Activated CD4-positive, alpha-beta T cell treated with anti-CD3 and anti-CD28 coated beads for 48 hours (primary cell): ENCODE data around the gene FGF11.
"Not testable (repeated sequence)": the region's sequence is repeated elsewhere in the genome, so short reads cannot be mapped to it uniquely, and the experiment has no call there.

Experiments
- DNase-seq: peaks from one replicate; pipeline ENCODE4 v3.0.0-alpha.2; 2020

FGF11 gene

DNA sequence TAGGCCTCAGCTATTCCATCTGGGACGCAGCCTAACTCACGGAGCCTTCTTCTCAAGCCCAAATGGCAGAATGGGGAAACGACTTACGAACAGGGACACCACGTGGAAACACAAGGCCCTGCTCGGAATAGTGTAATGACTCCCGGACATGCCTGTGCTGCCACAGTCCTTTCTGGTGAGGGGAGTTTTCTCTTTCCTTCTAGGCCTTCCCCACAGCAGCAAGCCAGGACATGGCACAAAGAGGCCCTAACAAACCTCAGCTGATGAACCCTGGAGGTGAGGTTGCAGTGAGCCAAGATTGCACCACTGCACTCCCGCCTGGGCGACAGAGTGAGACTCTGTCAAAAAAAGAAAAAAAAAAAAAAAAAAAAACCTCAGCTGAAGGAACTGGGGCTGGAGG, 24.8 kb downstream of the FGF11 start:
- no peak for DNase-seq

- no peak for DNase-seq
Observed at GRCh38 chr17:7465597-7466275, 26.4 kb downstream of the FGF11 start.

DNA sequence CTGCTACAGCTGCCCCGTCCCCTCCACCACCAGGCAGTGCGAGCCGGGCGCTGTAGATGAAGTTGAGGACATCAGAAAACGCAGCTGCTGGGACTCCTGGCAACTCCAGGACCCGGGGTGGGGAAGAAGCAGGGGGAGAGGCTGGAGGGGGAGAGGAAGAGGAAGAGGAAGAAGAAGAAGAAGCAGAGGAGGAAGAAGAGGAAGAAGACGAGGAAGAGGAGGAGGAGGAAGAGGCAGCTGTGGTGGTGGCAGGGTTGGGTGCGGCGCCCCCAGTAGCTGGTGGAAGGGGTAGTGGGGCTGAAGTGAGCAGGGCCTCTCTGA, 27.0 kb downstream of the FGF11 start:
- DNase-seq = no peak

DNA sequence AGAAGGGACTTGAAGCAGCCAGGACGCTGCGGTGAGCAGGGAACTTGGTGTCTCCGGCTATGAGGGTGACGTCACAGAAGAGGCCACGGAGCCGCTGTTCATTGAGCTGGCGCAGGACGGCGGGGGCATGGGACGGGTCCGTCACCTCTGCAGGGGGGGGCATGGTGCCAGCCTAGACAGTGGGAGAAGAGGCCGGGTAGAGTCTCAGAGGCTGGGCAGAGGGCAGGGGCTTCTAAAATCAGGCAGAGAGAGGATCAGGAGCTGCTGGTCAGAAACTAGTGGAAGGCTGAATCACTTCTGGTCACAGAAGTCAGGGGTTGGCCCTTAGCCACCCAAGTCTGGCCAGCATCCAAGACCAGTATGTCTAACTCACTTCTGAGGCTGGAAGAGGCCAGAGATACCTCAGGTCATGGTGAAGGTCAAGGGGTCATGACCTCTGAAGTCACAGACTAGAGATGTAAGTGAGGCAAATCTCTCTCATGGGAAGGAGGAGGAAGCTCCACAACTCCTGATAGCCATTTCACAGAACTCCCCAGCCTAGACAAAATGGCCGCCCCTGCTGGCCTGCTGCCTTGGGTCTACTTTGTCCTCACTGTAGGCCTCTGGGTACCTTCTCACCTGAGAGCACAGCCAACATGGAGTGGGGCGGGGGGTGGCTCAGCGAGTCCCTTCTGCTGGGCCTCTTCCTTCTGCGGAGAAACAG, 27.5 kb downstream of the FGF11 start:
- no peak for DNase-seq

DNA sequence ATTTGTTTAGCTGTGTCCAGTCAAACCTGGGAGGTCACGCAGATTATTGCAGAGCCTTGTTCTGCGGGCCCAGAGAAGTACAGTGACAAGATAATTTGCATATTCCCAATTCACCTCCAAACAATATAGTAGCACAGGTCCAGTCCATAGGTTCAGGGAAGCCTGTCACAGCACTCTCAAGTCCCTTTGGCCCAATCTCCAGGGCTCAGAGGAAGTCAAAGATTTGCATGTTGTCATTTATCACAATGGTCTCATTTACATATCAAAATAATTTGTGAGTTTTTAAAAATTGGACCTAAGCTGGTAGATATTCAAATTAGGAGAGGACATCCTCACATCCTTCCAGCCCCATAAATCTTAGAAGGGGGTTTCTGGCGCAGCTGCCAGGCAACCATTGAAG, 28.2 kb downstream of the FGF11 start:
- no peak for DNase-seq

DNA sequence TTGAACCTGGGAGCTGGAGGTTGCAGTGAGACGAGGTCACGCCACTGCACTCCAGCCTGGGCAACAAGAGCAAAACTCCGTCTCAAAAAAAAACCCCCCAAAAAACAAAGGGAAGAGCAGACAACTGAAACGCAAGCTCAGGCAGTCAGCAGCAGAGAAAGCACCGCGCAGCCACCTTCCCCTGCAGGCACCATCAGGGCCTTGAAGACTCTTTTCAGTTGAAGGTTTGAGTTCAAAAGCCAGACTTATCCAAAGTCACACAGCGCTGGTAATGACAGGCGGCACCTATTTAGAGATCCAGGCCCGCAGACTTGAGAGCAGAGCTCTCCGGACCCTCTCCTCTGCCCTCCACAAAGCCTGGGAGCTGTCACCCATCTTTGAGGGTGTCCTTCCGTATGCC, 29.0 kb downstream of the FGF11 start:
- no peak for DNase-seq

DNA sequence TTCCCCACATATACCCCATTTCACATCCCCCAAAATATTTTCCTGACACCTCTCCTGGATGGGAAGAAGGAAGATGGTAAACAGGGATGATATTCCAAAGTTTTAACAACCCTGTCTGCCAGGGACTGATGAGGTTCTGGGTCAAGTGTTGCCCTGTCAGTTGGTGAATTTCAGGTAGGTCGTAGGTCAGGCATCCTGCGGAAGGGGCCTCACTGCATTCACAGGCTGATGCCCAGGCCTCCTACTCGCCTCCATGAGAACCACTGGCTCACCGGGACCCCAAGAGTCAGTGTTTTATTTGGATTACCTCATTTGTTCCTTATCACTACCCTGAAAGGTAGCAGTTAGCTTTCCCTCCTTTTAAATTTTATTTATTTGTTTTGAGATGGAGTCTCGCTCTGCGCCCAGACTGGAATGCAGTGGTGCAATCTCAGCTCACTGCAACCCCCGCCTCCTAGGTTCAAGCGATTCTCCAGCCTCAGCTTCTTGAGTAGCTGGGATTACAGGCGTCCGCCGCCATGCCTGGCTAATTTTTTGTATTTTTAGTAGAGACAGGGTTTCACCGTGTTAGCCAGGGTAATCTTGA, 29.6 kb downstream of the FGF11 start:
- DNase-seq = no peak

GRCh38 chr17:7469843-7470242, 30.5 kb downstream of the FGF11 start:
- not testable (repeated sequence) for DNase-seq

DNA sequence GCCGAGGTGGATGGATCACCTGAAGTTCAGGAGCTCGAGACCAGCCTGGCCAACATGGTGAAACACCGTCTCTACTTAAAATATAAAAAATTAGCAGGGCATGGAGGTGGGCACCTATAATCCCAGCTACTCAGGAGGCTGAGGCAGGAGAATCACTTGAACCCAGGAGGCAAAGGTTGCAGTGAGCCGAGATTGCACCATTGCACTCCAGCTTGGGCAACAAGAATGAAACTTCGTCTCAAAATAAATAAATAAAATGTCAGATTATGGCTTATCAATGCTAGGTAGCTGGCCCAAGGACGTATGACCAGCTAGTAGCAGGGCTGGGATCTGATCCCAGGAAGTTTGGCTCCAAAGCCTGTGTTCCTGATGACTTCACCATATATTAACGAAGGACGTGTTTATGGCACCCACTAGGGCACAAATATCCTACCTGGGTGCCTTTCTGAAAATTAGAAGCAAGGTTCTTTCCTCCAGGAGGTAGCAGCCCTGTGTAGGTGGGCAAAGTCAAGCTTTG, 31.2 kb downstream of the FGF11 start:
- DNase-seq = not testable (repeated sequence)

DNA sequence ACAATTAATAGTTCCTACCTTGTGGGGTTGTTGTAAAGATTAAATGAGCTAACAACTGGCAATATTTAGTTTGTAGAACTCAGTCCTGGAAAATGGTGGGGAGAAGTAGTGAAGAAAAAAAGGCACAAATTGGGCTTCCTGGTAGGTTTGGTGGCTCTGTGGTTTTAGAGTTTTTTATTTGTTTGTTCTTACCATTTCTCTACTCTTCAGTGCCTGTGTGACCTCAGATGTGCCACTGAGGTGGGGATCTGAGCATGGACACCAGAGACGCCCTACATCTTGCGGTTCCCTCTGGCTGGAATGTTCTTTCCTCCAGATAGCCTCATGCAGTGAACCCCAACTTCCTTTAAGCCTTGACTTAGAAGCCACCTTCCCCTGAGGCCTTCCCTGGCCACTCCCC, 32.4 kb downstream of the FGF11 start:
- no peak for DNase-seq

GRCh38 chr17:7474767-7475166, 35.5 kb downstream of the FGF11 start:
- DNase-seq = not testable (repeated sequence)

GRCh38 chr17:7475764-7476422, 36.6 kb downstream of the FGF11 start:
- DNase-seq = no peak

GRCh38 chr17:7476494-7476893, 37.2 kb downstream of the FGF11 start:
- DNase-seq = no peak

DNA sequence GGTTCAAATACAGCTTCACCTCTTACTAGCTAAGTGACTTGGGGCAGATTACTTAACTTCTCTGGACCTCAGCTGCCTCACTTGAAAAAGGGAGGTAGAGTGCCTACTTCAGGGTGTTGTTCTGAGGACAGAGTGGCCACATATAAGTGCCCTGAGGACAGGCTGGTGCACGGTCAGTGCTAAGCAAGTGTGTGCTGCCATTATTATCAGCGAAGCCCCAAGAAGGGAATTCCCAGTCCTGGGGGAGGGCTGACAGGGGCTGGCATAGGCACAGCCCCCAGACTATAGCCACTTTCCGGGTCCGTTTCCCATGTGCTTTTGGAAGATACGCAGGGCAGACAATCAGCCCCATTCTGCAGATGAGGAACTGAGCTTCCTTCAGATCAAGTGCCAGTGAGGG, 37.6 kb downstream of the FGF11 start:
- DNase-seq = no peak

DNA sequence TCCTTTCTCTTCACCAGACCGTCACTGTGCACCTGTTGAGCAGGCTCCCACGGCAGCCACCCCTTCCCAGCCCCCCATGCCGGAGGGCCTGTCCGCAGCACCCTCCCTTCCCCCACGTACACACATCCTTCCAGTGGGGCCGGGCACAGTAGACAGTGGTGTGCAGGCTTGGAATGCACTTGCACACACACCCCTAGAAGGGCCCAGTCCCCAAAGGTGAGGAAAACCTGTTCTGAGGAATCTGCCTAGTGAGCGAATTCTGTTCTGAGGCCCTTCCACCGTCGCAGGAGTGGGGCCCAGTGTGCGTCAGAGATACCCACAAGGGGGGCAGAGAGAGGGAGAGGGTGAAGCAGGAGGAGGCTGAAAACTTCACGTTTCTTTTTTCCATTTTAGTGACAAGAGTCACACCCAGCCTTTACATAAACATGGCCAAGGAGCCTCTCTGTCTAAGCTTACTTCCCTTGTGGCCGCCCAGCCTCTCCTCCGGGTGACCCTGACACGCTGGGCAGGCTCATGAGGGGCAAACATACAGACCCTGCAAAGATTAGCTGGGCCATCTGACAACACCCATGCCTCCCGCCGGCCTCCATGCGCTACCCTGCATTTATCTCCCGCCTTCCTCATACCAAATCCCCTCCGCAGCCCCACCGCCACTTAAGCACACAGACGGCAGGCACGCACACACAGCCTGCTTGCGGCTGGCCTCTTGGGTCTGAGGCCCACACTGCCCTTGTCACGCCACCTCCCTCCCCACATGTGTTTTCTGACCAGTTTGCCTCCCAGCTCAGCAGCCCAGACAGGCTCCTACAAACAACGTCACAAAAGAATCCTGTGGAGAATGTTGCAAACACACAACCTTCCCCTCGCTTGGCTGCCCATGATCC, 38.3 kb downstream of the FGF11 start:
- DNase-seq = peak; percentile 37

GRCh38 chr17:7478276-7479212, 39.2 kb downstream of the FGF11 start:
- DNase-seq = peak; percentile 68

DNA sequence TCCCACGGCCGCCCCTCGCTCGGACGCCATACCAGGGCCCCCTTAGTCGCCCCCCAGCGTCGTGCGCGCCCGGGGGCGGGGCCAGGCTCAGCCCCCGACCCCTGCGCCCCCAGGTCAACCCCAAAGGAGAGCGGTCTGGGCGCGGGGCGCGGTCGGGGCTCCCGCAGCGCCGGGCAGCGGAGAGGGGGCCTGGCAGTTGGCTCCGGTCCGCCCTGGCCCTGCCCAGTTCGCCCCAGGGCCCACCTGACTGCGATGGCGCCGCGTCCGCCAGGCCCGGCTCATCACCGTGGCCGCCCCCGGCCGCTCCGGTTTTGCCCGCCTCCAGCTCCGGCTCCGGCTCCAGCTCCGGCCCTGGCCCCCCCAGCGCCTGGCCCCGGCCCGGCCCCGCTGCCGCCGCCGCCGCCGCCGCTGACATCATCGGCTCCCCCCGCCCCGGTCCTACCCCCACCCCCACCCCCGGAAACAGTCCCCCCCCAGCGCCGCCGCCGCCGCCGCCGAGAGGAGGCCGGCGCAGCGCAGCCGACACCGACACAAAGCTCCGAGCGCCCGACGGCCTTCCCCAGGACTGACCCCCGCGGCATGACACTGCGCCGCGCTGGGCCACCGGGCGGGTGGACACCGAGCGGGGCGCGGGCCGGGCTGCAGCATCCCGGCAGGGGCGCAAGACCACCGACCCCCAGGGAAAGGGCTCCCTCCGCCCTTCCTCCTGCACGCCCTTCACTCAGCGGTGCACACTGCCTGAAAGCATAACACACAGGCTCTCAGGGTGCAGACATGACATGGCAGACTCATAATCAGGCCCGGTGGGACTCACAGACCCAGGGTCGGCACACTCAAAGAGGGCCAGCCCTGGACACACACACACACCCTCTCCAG, 40.1 kb downstream of the FGF11 start, which contains the start of gene ZBTB4:
ZBTB4 (minus strand) TSS at position 419 of the 876 bp plus-strand sequence. CDS start 12,830 bp downstream, outside the sequence.
- DNase-seq = peak; percentile 59

DNA sequence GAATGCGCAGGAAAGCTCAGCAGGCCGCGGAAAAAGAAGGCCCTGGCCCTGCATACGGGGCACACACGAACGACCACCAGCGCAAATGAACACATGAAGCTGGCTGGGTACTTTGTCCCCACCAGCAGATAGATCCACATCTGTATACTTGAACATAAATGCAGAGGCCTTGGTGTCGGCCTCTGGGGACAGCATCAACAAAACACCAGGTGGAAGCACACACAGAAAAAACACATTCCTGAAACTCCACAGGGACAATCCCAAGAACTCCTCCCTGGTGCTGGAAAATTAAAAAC, 40.7 kb downstream of the FGF11 start:
- DNase-seq = no peak

- not testable (repeated sequence) for DNase-seq
Observed at GRCh38 chr17:7481275-7481674, 42.0 kb downstream of the FGF11 start, which contains the start of gene SLC35G6. SLC35G6 (plus strand) TSS chr17:7481446; CDS start chr17:7481517, 71 bp downstream.
